Measurements from ENCODE around the gene AIFM2.

Gene AIFM2

GRCh38 chr10:70114902-70115301 is 17.7 kb downstream of the AIFM2 start:
- no peak for DNase-seq (ENCODE audit: extremely low read depth, insufficient read length)
- Histone ChIP-seq H3K4me3 (replicated peaks; ENCODE audit: low read depth, low read length) (no peak overlapping the region), H3K36me3 (ENCODE audit: control insufficient read depth, insufficient read depth, low read length) (peaks cover 22% of the 10 kb centered on the region), H3K27me3 (replicated peaks; ENCODE audit: control insufficient read depth, insufficient read depth, low read length) (no peaks in the 10 kb centered on the region)
- TF ChIP-seq CTCF (IDR thresholded peaks at IDR 0.05; ENCODE audit: insufficient read depth, low read length, poor library complexity, severe bottlenecking): no peak

- TF ChIP-seq CTCF (IDR thresholded peaks at IDR 0.05; ENCODE audit: insufficient read depth, low read length, poor library complexity, severe bottlenecking): no peak
- no peaks in the 10 kb centered on the region for H3K27me3 ChIP-seq (replicated peaks; ENCODE audit: control insufficient read depth, insufficient read depth, low read length)
- H3K4me3 ChIP-seq (replicated peaks; ENCODE audit: low read depth, low read length): no peak overlapping the region
- no peak for DNase-seq (ENCODE audit: extremely low read depth, insufficient read length)
- peaks cover 16% of the 10 kb centered on the region for H3K36me3 ChIP-seq (ENCODE audit: control insufficient read depth, insufficient read depth, low read length)
These were observed 20.6 kb downstream of the AIFM2 start for GRCh38 chr10:70112071-70112470.

GRCh38 chr10:70111496-70111895 is 21.1 kb downstream of the AIFM2 start:
- no peak for TF ChIP-seq CTCF (IDR thresholded peaks at IDR 0.05; ENCODE audit: insufficient read depth, low read length, poor library complexity, severe bottlenecking)
- H3K36me3 ChIP-seq (ENCODE audit: control insufficient read depth, insufficient read depth, low read length): peaks cover 16% of the 10 kb centered on the region
- H3K27me3 ChIP-seq (replicated peaks; ENCODE audit: control insufficient read depth, insufficient read depth, low read length): no peaks in the 10 kb centered on the region
- no peak for DNase-seq (ENCODE audit: extremely low read depth, insufficient read length)
- no peak overlapping the region for H3K4me3 ChIP-seq (replicated peaks; ENCODE audit: low read depth, low read length)

- DNase-seq (ENCODE audit: extremely low read depth, insufficient read length): no peak
- Histone ChIP-seq H3K4me3 (replicated peaks; ENCODE audit: low read depth, low read length) (no peak overlapping the region), H3K27me3 (replicated peaks; ENCODE audit: control insufficient read depth, insufficient read depth, low read length) (no peaks in the 10 kb centered on the region), H3K36me3 (ENCODE audit: control insufficient read depth, insufficient read depth, low read length) (peaks cover 10% of the 10 kb centered on the region)
- TF ChIP-seq CTCF (IDR thresholded peaks at IDR 0.05; ENCODE audit: insufficient read depth, low read length, poor library complexity, severe bottlenecking): no peak
These were observed 23.4 kb downstream of the AIFM2 start for GRCh38 chr10:70109064-70109729.

- H3K4me3 ChIP-seq (replicated peaks; ENCODE audit: low read depth, low read length): no peak overlapping the region
- TF ChIP-seq CTCF (IDR thresholded peaks at IDR 0.05; ENCODE audit: insufficient read depth, low read length, poor library complexity, severe bottlenecking): peak; percentile 91
- peaks cover 5% of the 10 kb centered on the region for H3K36me3 ChIP-seq (ENCODE audit: control insufficient read depth, insufficient read depth, low read length)
- H3K27me3 ChIP-seq (replicated peaks; ENCODE audit: control insufficient read depth, insufficient read depth, low read length): no peaks in the 10 kb centered on the region
- peak; percentile 53 for DNase-seq (ENCODE audit: extremely low read depth, insufficient read length)
These were observed 25.4 kb downstream of the AIFM2 start for GRCh38 chr10:70106958-70107791.
